Rectal smooth muscle tissue (tissue), 1 donor: ENCODE data around the gene OPA3.

Source experiments
- H3K27ac ChIP-seq: one replicate; pipeline ENCODE4 v1.7.0; 2013; ENCODE audit warnings: low read depth, low read length, inconsistent platforms
- H3K27me3 ChIP-seq: one replicate; pipeline ENCODE4 v1.7.0; 2013; ENCODE audit warnings: low read length; ENCODE audit not compliant: control insufficient read depth, insufficient read depth
- H3K36me3 ChIP-seq: one replicate; pipeline ENCODE4 v1.7.0; 2013; ENCODE audit warnings: low read length; ENCODE audit not compliant: control insufficient read depth, insufficient read depth
- H3K4me1 ChIP-seq: one replicate; pipeline ENCODE4 v1.7.0; 2013; ENCODE audit warnings: low read length; ENCODE audit not compliant: control insufficient read depth, insufficient read depth
- H3K4me3 ChIP-seq: one replicate; pipeline ENCODE4 v1.7.0; 2013; ENCODE audit warnings: low read length
- H3K9ac ChIP-seq: one replicate; pipeline ENCODE4 v1.7.0; 2013; ENCODE audit warnings: low read length

The OPA3 gene

GRCh38 chr19:45500918-45501729, 83.5 kb downstream of the OPA3 start:
- Histone ChIP-seq H3K27ac (no peak overlapping the region), H3K27me3 (peaks cover 4% of the 10 kb centered on the region), H3K4me1 (peaks cover 4% of the 10 kb centered on the region), H3K4me3 (no peak overlapping the region), H3K9ac (no peak overlapping the region), H3K36me3 (no peaks in the 10 kb centered on the region)

DNA sequence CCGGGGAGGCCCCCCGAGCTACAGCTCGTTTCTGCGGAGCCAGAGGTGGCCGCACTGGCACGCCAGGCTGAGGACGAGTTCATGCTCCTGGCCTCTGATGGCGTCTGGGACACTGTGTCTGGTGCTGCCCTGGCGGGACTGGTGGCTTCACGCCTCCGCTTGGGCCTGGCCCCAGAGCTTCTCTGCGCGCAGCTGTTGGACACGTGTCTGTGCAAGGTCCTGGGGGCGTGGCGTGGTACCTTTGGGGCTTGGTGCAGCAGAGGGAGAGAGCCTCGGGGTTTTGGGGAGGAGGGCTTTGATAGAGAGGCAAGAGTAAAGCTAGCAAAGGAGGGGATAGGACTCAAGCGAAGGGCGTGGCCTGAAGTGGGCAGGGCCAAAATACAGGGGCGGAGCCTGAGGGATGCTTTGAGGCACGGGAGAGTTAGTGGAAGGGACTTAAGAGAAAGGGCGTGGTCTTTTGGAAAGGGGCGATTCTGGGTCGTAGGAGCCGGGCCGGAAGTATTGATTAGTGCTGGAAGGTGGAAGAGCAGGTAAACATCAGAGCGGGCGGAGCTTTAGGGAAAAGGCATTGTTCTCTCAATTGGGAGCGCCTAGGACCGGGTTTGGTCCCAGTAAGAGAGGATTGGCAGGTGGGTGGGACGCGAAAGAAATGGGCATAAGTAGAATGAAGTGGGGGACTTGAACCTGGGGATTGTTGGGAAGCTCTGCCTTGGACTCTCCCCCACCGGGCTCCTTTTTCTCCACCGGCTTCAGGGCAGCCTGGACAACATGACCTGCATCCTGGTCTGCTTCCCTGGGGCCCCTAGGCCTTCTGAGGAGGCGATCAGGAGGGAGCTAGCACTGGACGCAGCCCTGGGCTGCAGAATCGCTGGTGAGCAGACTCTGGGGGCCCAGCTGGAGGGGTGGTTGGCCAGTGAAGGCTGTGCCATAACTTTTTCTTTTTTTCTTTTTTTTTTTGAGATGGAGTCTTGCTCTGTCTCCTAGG, 85.1 kb downstream of the OPA3 start:
- Histone ChIP-seq H3K27me3 (peaks cover 4% of the 10 kb centered on the region), H3K4me1 (peaks cover 4% of the 10 kb centered on the region), H3K36me3 (no peaks in the 10 kb centered on the region), H3K9ac (no peak overlapping the region), H3K27ac (no peak overlapping the region), H3K4me3 (no peak overlapping the region)

GRCh38 chr19:45498411-45499195, 86.0 kb downstream of the OPA3 start, which contains the start of gene PPM1N:
Gene PPM1N, plus strand, starts transcription at chr19:45498443. Its CDS starts 30 bp downstream, at chr19:45498473.
- Histone ChIP-seq H3K27ac (no peak within 1 kb of the TSS), H3K4me3 (peak within 1 kb of the TSS; percentile 59), H3K9ac (no peak within 1 kb of the TSS), H3K27me3 (peaks cover 4% of the 10 kb centered on the region), H3K36me3 (no peaks in the 10 kb centered on the region), H3K4me1 (peaks cover 4% of the 10 kb centered on the region)

GRCh38 chr19:45497791-45498190, 86.8 kb downstream of the OPA3 start:
- Histone ChIP-seq H3K27ac (no peak overlapping the region), H3K9ac (no peak overlapping the region), H3K4me3 (peak overlapping the region; percentile 53), H3K4me1 (peaks cover 4% of the 10 kb centered on the region), H3K27me3 (peaks cover 4% of the 10 kb centered on the region), H3K36me3 (no peaks in the 10 kb centered on the region)

- Histone ChIP-seq H3K36me3 (no peaks in the 10 kb centered on the region), H3K9ac (no peak overlapping the region), H3K27me3 (peaks cover 4% of the 10 kb centered on the region), H3K4me1 (peaks cover 8% of the 10 kb centered on the region), H3K4me3 (peak overlapping the region; percentile 59), H3K27ac (no peak overlapping the region)
Measured at GRCh38 chr19:45496349-45496953, 88.2 kb downstream of the OPA3 start.

GRCh38 chr19:45495178-45495577, 89.4 kb downstream of the OPA3 start:
- Histone ChIP-seq H3K36me3 (no peaks in the 10 kb centered on the region), H3K27ac (no peak overlapping the region), H3K4me3 (no peak overlapping the region), H3K27me3 (peaks cover 4% of the 10 kb centered on the region), H3K9ac (no peak overlapping the region), H3K4me1 (peaks cover 8% of the 10 kb centered on the region)

- Histone ChIP-seq H3K27me3 (peaks cover 4% of the 10 kb centered on the region), H3K9ac (no peak overlapping the region), H3K27ac (no peak overlapping the region), H3K36me3 (no peaks in the 10 kb centered on the region), H3K4me1 (peaks cover 8% of the 10 kb centered on the region), H3K4me3 (no peak overlapping the region)
Measured at GRCh38 chr19:45494261-45494916, 90.2 kb downstream of the OPA3 start.

GRCh38 chr19:45492627-45493470, 91.8 kb downstream of the OPA3 start:
- Histone ChIP-seq H3K4me3 (peak overlapping the region; percentile 70), H3K36me3 (no peaks in the 10 kb centered on the region), H3K4me1 (peaks cover 8% of the 10 kb centered on the region), H3K9ac (peak overlapping the region; percentile 62), H3K27ac (peak overlapping the region; percentile 75), H3K27me3 (no peaks in the 10 kb centered on the region)

DNA sequence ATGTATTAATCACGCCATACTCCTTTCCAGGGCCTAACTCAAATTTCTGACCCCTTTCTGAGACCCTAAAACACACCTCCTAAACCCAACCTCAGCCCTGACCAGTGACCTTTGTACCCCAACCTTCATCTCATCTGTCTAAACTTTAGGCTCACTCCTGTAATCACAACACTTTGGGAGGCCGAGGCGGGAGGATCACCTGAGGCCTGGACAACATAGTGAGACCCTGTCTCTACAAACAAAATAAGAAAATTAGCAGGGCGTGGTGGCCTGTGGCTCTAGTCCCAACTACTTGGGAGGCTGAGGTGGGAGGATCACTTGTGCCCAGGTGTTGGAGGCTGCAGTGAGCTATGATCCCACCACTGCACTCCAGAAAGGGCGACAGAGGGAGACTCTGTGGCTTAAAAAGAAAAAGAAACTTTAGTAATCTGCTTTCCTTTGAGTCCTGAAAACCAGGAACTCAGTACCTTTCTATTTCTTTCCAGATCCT, 92.4 kb downstream of the OPA3 start:
- peak overlapping the region; percentile 75 for H3K27ac ChIP-seq
- peak overlapping the region; percentile 62 for H3K9ac ChIP-seq
- H3K4me1 ChIP-seq = peaks cover 6% of the 10 kb centered on the region
- H3K4me3 ChIP-seq = no peak overlapping the region
- H3K27me3 ChIP-seq = no peaks in the 10 kb centered on the region
- no peaks in the 10 kb centered on the region for H3K36me3 ChIP-seq

- Histone ChIP-seq H3K27me3 (no peaks in the 10 kb centered on the region), H3K9ac (no peak overlapping the region), H3K36me3 (no peaks in the 10 kb centered on the region), H3K27ac (no peak overlapping the region), H3K4me1 (peaks cover 5% of the 10 kb centered on the region), H3K4me3 (no peak overlapping the region)
Measured at GRCh38 chr19:45489216-45489855, 95.3 kb downstream of the OPA3 start.
